ENCODE results near the gene ZP3.
A peak's percentile ranks its signal among the peaks of the same experiment; 100 is the strongest.
"Not testable (repeated sequence)": the region's sequence is repeated elsewhere in the genome, so short reads cannot be mapped to it uniquely, and the experiment has no call there.

Gene ZP3

DNA sequence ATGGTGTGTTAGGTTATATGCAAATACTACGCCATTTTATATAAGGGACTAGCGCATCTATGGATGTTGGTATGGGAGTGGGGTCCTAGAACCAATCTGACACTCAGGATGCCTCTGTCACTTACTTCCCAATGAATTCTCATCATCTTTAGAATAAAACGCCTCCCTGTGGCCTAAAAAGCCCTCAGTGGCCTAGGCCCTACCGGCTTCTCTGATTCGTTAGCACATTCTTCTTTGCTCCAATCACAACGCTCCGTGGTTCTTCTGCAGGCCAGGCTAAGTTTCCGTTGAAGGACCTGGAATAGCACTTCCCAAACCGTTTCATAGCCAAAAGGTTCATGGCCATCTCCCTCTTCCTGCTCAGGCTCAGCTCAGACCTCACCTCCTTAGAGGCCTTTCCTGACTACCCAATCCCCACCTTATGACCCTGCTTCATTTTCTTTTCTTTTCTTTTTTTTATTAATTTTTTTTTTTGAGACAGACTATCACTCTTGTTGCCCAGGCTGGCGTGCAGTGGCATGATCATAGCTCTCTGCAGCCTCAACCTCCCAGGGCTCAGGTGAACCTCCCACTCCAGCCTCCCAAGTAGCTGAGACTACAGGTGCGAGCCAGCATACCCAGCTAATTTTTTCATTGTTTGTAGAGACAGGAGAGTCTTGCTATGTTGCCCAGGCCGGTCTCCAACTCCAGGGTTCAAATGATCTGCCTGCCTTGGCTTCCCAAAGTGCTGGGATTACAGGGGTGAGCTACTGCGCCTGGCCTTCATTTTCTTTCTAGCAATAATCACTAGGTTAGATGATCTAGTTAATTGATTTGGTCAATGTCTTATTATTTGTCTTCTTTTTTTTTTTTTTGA lies 41.4 kb upstream of the ZP3 start:
- no peak overlapping the region for H3K27ac ChIP-seq
- TF ChIP-seq, protein P1, sequence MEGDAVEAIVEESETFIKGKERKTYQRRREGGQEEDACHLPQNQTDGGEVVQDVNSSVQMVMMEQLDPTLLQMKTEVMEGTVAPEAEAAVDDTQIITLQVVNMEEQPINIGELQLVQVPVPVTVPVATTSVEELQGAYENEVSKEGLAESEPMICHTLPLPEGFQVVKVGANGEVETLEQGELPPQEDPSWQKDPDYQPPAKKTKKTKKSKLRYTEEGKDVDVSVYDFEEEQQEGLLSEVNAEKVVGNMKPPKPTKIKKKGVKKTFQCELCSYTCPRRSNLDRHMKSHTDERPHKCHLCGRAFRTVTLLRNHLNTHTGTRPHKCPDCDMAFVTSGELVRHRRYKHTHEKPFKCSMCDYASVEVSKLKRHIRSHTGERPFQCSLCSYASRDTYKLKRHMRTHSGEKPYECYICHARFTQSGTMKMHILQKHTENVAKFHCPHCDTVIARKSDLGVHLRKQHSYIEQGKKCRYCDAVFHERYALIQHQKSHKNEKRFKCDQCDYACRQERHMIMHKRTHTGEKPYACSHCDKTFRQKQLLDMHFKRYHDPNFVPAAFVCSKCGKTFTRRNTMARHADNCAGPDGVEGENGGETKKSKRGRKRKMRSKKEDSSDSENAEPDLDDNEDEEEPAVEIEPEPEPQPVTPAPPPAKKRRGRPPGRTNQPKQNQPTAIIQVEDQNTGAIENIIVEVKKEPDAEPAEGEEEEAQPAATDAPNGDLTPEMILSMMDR (IDR thresholded peaks at IDR 0.05): no peak
- H3K9me3 ChIP-seq: no peaks in the 10 kb centered on the region

DNA sequence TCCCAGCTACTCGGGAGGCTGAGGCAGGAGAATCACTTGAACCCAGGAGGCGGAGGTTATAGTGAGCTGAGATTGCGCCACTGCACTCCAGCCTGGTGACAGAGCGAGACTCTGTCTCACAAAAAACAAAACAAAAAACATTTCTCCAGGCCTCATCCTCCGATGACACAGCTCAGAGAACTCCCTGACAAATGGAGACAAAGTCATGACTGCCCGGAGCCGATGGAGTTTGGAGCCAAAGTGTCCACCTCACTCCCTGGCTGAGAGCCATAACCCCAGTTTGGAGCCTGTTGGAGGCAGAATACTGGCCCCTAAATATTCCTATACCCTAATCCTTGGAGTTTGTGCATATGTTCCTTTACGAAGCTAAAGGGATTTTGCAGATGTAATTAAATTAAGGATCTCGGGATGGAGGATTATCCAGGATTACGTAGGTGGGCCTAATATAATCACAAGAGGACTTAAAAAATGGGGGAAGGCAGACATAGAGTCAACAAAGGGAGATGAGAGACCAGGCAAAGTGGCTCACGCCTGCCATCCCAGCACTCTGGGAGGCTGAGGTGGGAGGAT lies 38.0 kb upstream of the ZP3 start:
- Histone ChIP-seq H3K27me3 (no peaks in the 10 kb centered on the region), H3K36me3 (no peaks in the 10 kb centered on the region), H3K9me3 (no peaks in the 10 kb centered on the region), H3K4me1 (ENCODE audit: control insufficient read depth in 1 of 2, insufficient read depth in 1 of 2, low read depth in 1 of 2, low read length in 1 of 2) (peaks cover 4 to 7% of the 10 kb centered on the region in 2 experiments), H3K4me3 (ENCODE audit: low read depth in 1 of 2, low read length in 1 of 2) (no peak overlapping the region), H3K27ac (no peak overlapping the region)
- TF ChIP-seq, protein P1 (IDR thresholded peaks at IDR 0.05): no peak

More for the DNA sequence above, 41.4 kb upstream of the ZP3 start:
- Histone ChIP-seq H3K4me3 (ENCODE audit: low read depth in 1 of 2, low read length in 1 of 2) (no peak overlapping the region), H3K36me3 (no peaks in the 10 kb centered on the region), H3K4me1 (ENCODE audit: control insufficient read depth in 1 of 2, insufficient read depth in 1 of 2, low read depth in 1 of 2, low read length in 1 of 2) (peaks cover 20 to 26% of the 10 kb centered on the region in 2 experiments), H3K27me3 (no peaks in the 10 kb centered on the region)

DNA sequence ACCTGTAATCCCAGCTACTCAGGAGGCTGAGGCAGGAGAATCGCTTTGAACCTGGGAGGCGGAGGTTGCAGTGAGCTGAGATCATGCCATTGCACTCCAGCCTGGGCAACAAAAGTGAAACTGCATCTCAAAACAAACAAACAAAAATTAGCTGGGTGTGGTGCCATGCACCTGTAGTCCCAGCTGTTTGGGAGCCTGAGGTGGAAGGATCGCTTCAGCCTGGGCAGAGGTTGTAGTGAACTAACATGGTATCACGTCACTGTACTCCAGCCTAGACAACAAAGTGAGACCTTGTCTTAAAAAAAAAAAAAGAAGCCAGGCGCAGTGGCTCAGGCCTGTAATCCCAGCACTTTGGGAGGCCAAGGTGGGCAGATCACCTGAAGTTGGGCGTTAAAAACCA lies 37.0 kb upstream of the ZP3 start:
- H3K27me3 ChIP-seq; H3K4me1 ChIP-seq (ENCODE audit: control insufficient read depth in 1 of 2, insufficient read depth in 1 of 2, low read depth in 1 of 2, low read length in 1 of 2); H3K4me3 ChIP-seq (ENCODE audit: low read depth in 1 of 2, low read length in 1 of 2); H3K36me3 ChIP-seq; H3K27ac ChIP-seq; H3K9me3 ChIP-seq: not testable (repeated sequence)

DNA sequence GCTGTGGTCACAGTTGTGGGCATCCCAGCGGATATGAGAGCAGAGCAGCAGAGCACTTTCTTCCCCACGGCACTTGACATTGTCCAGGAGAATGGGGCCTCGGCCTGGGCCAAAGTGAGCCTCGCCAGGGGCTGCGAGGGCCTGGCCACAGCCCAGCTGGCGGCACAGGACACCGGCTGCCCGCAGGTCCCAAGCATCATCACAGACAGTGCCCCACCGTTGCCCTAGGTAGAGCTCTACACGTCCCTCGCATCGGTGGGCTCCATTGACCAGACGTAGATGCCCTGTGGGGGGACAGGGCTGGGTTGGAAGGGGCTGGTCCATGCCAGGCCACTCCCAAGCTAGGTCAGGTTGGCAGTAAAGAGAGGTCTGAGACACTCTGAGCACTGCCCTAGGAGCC lies 34.7 kb upstream of the ZP3 start:
- H3K4me1 ChIP-seq (ENCODE audit: control insufficient read depth in 1 of 2, insufficient read depth in 1 of 2, low read depth in 1 of 2, low read length in 1 of 2): peaks cover 23 to 26% of the 10 kb centered on the region in 2 experiments
- H3K27ac ChIP-seq: no peak overlapping the region
- no peak overlapping the region for H3K4me3 ChIP-seq (ENCODE audit: low read depth in 1 of 2, low read length in 1 of 2)
- no peaks in the 10 kb centered on the region for H3K9me3 ChIP-seq
- TF ChIP-seq, protein P1 (IDR thresholded peaks at IDR 0.05): no peak
- H3K36me3 ChIP-seq: no peaks in the 10 kb centered on the region
- no peaks in the 10 kb centered on the region for H3K27me3 ChIP-seq

DNA sequence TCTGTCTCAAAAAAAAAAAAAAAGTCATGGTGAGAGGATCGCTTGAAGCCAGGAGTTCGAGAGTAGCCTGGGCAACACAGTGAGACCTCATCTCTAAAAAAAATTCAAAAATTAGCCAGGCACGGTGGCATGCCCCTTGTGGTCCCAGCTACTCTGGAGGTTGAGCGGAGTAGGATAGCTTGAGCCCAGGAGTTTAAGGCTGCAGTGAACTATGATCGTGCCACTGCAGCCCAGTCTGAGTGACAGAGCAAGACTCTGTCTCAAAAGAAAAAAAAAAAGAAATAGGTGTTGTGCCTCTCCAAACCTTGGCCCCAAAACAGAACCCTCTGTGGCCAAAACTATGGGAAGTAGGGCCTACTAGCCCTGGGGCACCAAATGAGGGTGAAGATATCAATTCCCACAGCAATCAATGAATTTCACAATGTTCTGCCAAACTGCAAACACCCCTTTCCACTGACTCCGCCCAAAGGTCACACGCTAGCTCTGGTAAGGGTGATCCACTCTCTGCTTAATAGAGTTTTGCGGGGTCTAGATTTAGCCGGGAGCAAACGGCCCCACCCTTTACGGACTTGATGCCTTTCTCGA lies 32.1 kb upstream of the ZP3 start:
- Histone ChIP-seq H3K27ac (peak overlapping the region; percentile 80), H3K4me3 (ENCODE audit: low read depth in 1 of 2, low read length in 1 of 2) (peak overlapping the region; percentile 81 to 93), H3K36me3 (no peaks in the 10 kb centered on the region), H3K4me1 (ENCODE audit: control insufficient read depth in 1 of 2, insufficient read depth in 1 of 2, low read depth in 1 of 2, low read length in 1 of 2) (peaks cover 31 to 37% of the 10 kb centered on the region in 2 experiments), H3K9me3 (no peaks in the 10 kb centered on the region), H3K27me3 (no peaks in the 10 kb centered on the region)
- TF ChIP-seq, protein P1 (IDR thresholded peaks at IDR 0.05): no peak

Measured in neutrophil (primary cell).